ENCODE measurements around the gene ABCC6. TPM values are rescaled to one million over a fixed set of nuclear protein-coding genes. Genes with fewer than 3 reads are reported as not detected.

The ABCC6 gene
- polyA plus RNA-seq, 3 donors = 6.1 to 16.5 (median 14.7) TPM

DNA sequence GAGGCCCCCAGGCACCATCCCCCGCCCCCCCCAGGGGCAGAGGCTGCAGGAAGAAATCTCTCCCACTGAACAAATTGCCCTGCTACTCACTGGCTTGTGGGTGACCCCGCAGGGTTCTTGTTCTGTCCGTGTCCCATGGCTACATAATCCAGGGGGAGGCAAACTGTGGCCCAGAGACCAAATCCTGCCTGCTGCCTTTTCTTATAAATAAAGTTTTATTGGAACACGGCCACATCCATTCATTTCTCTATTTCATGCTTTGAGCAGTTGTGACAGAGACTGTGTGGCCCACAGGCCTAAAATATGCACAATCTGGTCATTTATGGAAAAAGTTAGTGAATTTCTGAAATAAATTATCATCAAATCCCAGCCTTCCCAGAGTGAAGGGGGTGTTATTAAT is 38.2 kb downstream of the ABCC6 start:
- intact Hi-C loops (cut with micrococcal nuclease) = no loop called here
- peaks cover 13 to 49% of the 10 kb centered on the region in 2 donors for H3K36me3 ChIP-seq (replicated peaks in 1 of 2; ENCODE audit: control insufficient read depth in 1 of 2, insufficient read depth in 2 of 2, low read length in 2 of 2)
- no peak overlapping the region for H2AFZ ChIP-seq (ENCODE audit: insufficient read depth, low read depth, low read length, poor library complexity, severe bottlenecking)
- Mint-ChIP-seq H3K27ac (no peak overlapping the region), H3K4me3 (no peak overlapping the region), H3K36me3 (peaks cover 38 to 43% of the 10 kb centered on the region in 2 donors), H3K9me3 (no peaks in the 10 kb centered on the region), H3K4me1 (peaks cover 5% of the 10 kb centered on the region), H3K27me3 (ENCODE audit: low read depth in 3 of 3) (peaks cover 0 to 2% (median 1%) of the 10 kb centered on the region in 3 donors)
- DNase-seq = no peak
- no peaks in the 10 kb centered on the region for H3K9me3 ChIP-seq (replicated peaks in 1 of 2; ENCODE audit: control insufficient read depth in 1 of 2, insufficient read depth in 1 of 2, low read length in 2 of 2)
- no peaks in the 10 kb centered on the region for H3K4me1 ChIP-seq (ENCODE audit: control insufficient read depth in 1 of 2, insufficient read depth in 2 of 2, low read length in 2 of 2)
- no peak for TF ChIP-seq CTCF (IDR thresholded peaks at IDR 0.05)
- no peak overlapping the region for H3K4me3 ChIP-seq (replicated peaks in 1 of 3; ENCODE audit: low read depth in 2 of 3, low read length in 3 of 3)
- H4K20me1 ChIP-seq (ENCODE audit: insufficient read depth, low read length) = no peaks in the 10 kb centered on the region
- H3K27ac ChIP-seq (ENCODE audit: low read depth in 1 of 2, low read length in 2 of 2) = no peak overlapping the region
- H3K79me2 ChIP-seq (ENCODE audit: insufficient read depth, low read length) = no peaks in the 10 kb centered on the region
- no peak overlapping the region for H3K9ac ChIP-seq (ENCODE audit: insufficient read depth, low read length, poor library complexity, severe bottlenecking)
- H3K27me3 ChIP-seq (ENCODE audit: control insufficient read depth in 2 of 2, insufficient read depth in 2 of 2, low read length in 2 of 2) = no peaks in the 10 kb centered on the region
- H3K4me2 ChIP-seq (replicated peaks; ENCODE audit: extremely low read depth, low read length, poor library complexity, severe bottlenecking) = no peak overlapping the region
- 80% methylated on average over 3 of the region's 4 CpGs for WGBS (ENCODE audit: insufficient coverage)

- H3K27ac Mint-ChIP-seq = peak overlapping the region in 1 of 7 donors; percentile 53
- no peak for TF ChIP-seq CTCF (IDR thresholded peaks at IDR 0.05)
- Histone ChIP-seq H2AFZ (ENCODE audit: insufficient read depth, low read depth, low read length, poor library complexity, severe bottlenecking) (no peak overlapping the region), H3K27me3 (ENCODE audit: control insufficient read depth in 2 of 2, insufficient read depth in 2 of 2, low read length in 2 of 2) (no peaks in the 10 kb centered on the region), H4K20me1 (ENCODE audit: insufficient read depth, low read length) (no peaks in the 10 kb centered on the region), H3K4me2 (replicated peaks; ENCODE audit: extremely low read depth, low read length, poor library complexity, severe bottlenecking) (no peak overlapping the region), H3K79me2 (ENCODE audit: insufficient read depth, low read length) (no peaks in the 10 kb centered on the region), H3K9ac (ENCODE audit: insufficient read depth, low read length, poor library complexity, severe bottlenecking) (no peak overlapping the region), H3K9me3 (replicated peaks in 1 of 2; ENCODE audit: control insufficient read depth in 1 of 2, insufficient read depth in 1 of 2, low read length in 2 of 2) (no peaks in the 10 kb centered on the region), H3K4me1 (ENCODE audit: control insufficient read depth in 1 of 2, insufficient read depth in 2 of 2, low read length in 2 of 2) (no peaks in the 10 kb centered on the region), H3K36me3 (replicated peaks in 1 of 2; ENCODE audit: control insufficient read depth in 1 of 2, insufficient read depth in 2 of 2, low read length in 2 of 2) (peaks cover 9 to 44% of the 10 kb centered on the region in 2 donors), H3K27ac (ENCODE audit: low read depth in 1 of 2, low read length in 2 of 2) (no peak overlapping the region), H3K4me3 (replicated peaks in 1 of 3; ENCODE audit: low read depth in 2 of 3, low read length in 3 of 3) (no peak overlapping the region)
- H3K36me3 Mint-ChIP-seq = peaks cover 35 to 38% of the 10 kb centered on the region in 2 donors
- intact Hi-C loops (cut with micrococcal nuclease) = no loop called here
- no peak for DNase-seq
- H3K9me3 Mint-ChIP-seq = no peaks in the 10 kb centered on the region
- H3K4me1 Mint-ChIP-seq = peaks cover 5% of the 10 kb centered on the region
- peaks cover 0 to 1% (median 0%) of the 10 kb centered on the region in 3 donors for H3K27me3 Mint-ChIP-seq (ENCODE audit: low read depth in 3 of 3)
- no peak overlapping the region for H3K4me3 Mint-ChIP-seq
- 80% methylated on average over 2 of the region's 5 CpGs for WGBS (ENCODE audit: insufficient coverage)
Observed at GRCh38 chr16:16184594-16184993, 38.7 kb downstream of the ABCC6 start.

Measured in CD14-positive monocyte (primary cell).